AG04450 (cell line): ENCODE measurements around the gene IL17REL. TPM values are rescaled to one million over a fixed set of nuclear protein-coding genes. Genes with fewer than 3 reads are reported as not detected.

Experiments used
- CTCF ChIA-PET: fragments of 300-600, 350-600 bp; formaldehyde crosslinking; extraction: SDS; loops from one replicate; lab custom pipeline; 2022; ENCODE audit warnings: antibody characterized with exemption, inconsistent platforms; lab: Charles Lee
- POLR2A ChIA-PET: fragments of 350-600 bp; formaldehyde crosslinking; extraction: SDS; loops from one replicate; lab custom pipeline; 2021; ENCODE audit warnings: antibody characterized with exemption, inconsistent platforms; lab: Yijun Ruan, JAX
- DNase-seq: peaks from one replicate; pipeline ENCODE4 v3.0.0-alpha.2; 2011; ENCODE audit warnings: low read depth, low spot score
- H3K27ac ChIP-seq: one replicate; pipeline ENCODE4 v1.5.1; 2012; ENCODE audit warnings: low read depth, low read length, control low read depth
- H3K27me3 ChIP-seq: one replicate; pipeline ENCODE4 v1.6.0; 2012; ENCODE audit warnings: low read length; ENCODE audit not compliant: control insufficient read depth, insufficient read depth
- H3K4me3 ChIP-seq: 2 replicates; pipeline ENCODE4 v1.5.1; 2011; ENCODE audit warnings: mild to moderate bottlenecking, low read depth, low read length, control low read depth
- H3K9me3 ChIP-seq: 2 replicates; pipeline ENCODE4 v1.5.1; 2012; ENCODE audit warnings: low read length; ENCODE audit not compliant: control insufficient read depth, insufficient read depth
- CTCF ChIP-seq: IDR thresholded peaks from 2 replicates; pipeline ENCODE4 v1.5.1; 2011; ENCODE audit warnings: low read depth, low read length, control low read depth, inconsistent platforms
- polyA plus RNA-seq: library from polyadenylated mRNA; depleted of rRNA; stranded (reverse); fragments of >200 nt; gene quantifications from 2 replicates; pipeline ENCODE4 v1.2.3, GENCODE V29; 2011

Gene IL17REL
- polyA plus RNA-seq, 1 experiment = not detected

GRCh38 chr22:50016308-50016987 lies 3.9 kb upstream of the IL17REL start:
- CTCF ChIA-PET = no interaction called here
- peaks cover 4% of the 10 kb centered on the region for H3K9me3 ChIP-seq
- POLR2A ChIA-PET = no interaction called here
- no peak for TF ChIP-seq CTCF
- no peak overlapping the region for H3K4me3 ChIP-seq
- H3K27ac ChIP-seq = no peak overlapping the region
- peaks cover 61% of the 10 kb centered on the region for H3K27me3 ChIP-seq
- no peak for DNase-seq

- ChIA-PET POLR2A (no interaction called here), CTCF (no interaction called here)
- no peak for TF ChIP-seq CTCF
- peaks cover 67% of the 10 kb centered on the region for H3K27me3 ChIP-seq
- no peak overlapping the region for H3K4me3 ChIP-seq
- peaks cover 4% of the 10 kb centered on the region for H3K9me3 ChIP-seq
- H3K27ac ChIP-seq = no peak overlapping the region
- no peak for DNase-seq
Observed at GRCh38 chr22:50015451-50016307, 3.1 kb upstream of the IL17REL start.

- no peak for TF ChIP-seq CTCF
- Histone ChIP-seq H3K27me3 (peaks cover 74% of the 10 kb centered on the region), H3K9me3 (peaks cover 4% of the 10 kb centered on the region), H3K4me3 (no peak overlapping the region), H3K27ac (no peak overlapping the region)
- POLR2A ChIA-PET = no interaction called here
- DNase-seq = no peak
- CTCF ChIA-PET = no interaction called here
Observed at GRCh38 chr22:50014655-50015401, 2.3 kb upstream of the IL17REL start.

- CTCF ChIA-PET = interaction anchor here (2.2 kb wide), 1 partner anchor 16 kb away, joined by 8 read pairs; no protein-coding TSS in a partner anchor
- no peak for TF ChIP-seq CTCF
- H3K4me3 ChIP-seq = no peak overlapping the region
- DNase-seq = no peak
- H3K27ac ChIP-seq = no peak overlapping the region
- H3K9me3 ChIP-seq = no peaks in the 10 kb centered on the region; the same call in 1 of the 2 replicates
- peaks cover 69% of the 10 kb centered on the region for H3K27me3 ChIP-seq
- POLR2A ChIA-PET = interaction anchor here (0.7 kb wide), 1 partner anchor 157 kb away, joined by 3 read pairs; no protein-coding TSS in a partner anchor
Observed at GRCh38 chr22:50014053-50014501, 1.5 kb upstream of the IL17REL start.
